HG02938 (cell line): ENCODE measurements around the gene SLC5A1.
"Not testable (repeated sequence)": the region's sequence is repeated elsewhere in the genome, so short reads cannot be mapped to it uniquely, and the experiment has no call there.

Experiments
- ATAC-seq: cut with Tn5 transposase; IDR thresholded peaks from one replicate; pipeline ENCODE4 v1.9.1; 2021; ENCODE audit warnings: mild to moderate bottlenecking, moderate library complexity; ENCODE audit not compliant: unreplicated experiment

The SLC5A1 gene

DNA sequence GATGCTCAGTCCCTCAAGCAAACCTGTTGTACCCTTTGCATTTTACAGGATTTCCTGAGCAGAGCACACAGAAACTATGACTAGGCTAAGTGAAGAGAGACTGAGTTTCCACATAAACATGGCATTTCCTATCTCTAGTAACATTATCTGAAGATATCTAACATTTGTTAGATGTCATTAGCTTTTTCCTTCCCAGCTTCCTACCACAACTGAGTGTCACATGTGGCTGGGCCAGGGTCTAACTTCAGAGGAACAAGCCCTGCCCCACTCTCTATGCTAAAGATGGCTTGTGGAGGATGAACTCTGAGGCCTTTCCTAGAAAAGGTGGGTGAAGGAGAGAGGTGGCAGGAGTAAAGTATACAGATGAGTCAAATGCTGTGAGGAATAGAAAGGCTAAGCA, 99.5 kb downstream of the SLC5A1 start:
- ATAC-seq = no peak

- no peak for ATAC-seq
These were observed 101.6 kb downstream of the SLC5A1 start for GRCh38 chr22:32144496-32145274.

- not testable (repeated sequence) for ATAC-seq
These were observed 104.1 kb downstream of the SLC5A1 start for GRCh38 chr22:32147128-32147527.

DNA sequence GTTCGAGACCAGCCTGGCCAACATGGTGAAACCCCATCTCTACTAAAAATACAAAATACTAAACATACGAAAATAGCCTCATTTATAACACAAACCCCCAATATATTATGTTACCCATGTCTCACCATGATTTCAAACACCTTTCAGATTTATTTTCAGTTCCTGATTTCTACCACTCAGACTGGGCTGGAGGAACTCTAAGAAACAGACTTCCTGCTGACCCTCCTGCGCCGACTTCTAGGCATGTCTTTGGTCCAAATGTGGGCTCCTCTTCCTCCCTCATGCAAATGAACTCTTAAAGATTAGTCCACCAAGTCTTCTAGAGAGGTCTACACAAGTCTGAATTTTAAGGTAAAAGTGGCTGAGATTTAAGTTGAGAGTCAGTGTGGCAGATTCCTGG, 105.3 kb downstream of the SLC5A1 start:
- not testable (repeated sequence) for ATAC-seq

DNA sequence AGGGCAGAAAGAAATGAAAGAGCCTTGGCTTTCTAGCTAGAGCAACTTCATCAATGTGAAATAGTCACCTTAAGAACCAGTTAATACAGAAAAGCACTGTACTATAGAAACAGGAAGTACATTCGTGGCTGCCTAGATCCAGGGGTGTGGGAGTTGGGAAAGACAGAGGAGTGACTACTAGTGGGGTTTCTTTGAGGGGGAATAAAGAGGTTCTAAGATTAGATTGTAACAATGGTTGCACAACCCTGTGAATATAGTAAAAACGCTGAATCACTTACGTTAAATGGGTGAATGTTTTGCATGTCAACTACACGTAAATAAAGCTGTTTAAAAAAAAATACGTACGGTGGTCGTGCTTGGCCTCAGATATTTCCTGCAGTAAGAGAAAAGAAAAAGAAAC, 107.6 kb downstream of the SLC5A1 start:
- ATAC-seq = not testable (repeated sequence)

DNA sequence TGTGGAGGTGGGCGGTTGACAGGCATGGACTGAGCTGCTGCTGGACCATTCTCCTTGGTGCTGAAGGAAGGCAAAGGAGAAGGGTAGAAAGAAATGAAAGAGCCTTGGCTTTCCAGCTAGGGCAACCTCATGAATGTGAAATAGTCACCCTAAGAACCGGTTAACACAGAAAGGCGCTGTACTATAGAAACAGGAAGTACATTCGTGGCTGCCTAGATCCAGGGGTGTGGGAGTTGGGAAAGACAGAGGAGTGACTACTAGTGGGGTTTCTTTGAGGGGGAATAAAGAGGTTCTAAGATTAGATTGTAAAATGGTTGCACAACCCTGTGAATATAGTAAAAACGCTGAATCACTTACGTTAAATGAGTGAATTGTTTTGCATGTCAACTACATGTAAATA, 108.6 kb downstream of the SLC5A1 start:
- ATAC-seq = not testable (repeated sequence)

GRCh38 chr22:32154727-32155126, 111.7 kb downstream of the SLC5A1 start:
- not testable (repeated sequence) for ATAC-seq

- ATAC-seq = not testable (repeated sequence)
These were observed 114.6 kb downstream of the SLC5A1 start for GRCh38 chr22:32157632-32158031.

- no peak for ATAC-seq
These were observed 115.9 kb downstream of the SLC5A1 start, which contains the start of gene C22orf42 for GRCh38 chr22:32158712-32159533. C22orf42 (minus strand) TSS chr22:32159303; CDS start chr22:32159215, 88 bp downstream.

DNA sequence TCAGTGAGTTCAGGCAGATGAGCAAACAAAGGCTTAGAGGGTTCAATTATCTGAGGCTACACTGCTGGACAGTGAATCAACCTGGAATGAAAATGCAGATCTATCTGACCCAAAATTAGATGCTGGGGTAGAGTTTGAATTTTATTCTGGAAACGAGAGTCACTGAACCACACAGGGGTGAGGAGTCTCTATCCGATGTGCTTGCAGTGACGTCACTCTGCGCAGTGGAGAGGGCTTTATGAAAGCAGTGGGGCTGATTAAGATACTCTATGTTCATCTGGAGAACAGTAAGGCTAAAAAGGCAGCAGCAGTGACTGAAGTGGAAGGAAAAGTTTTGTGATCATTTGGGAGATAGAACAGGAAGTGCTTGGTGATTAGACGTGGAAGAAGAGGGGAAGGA, 117.3 kb downstream of the SLC5A1 start:
- not testable (repeated sequence) for ATAC-seq
